Stimulated activated CD8-positive, alpha-beta memory T cell treated with anti-CD3 and anti-CD28 coated beads, Interleukin-15, amount 100 ng/mL, for 1 hour (primary cell): Measurements from ENCODE around the gene CACNA1E.
"Not testable (repeated sequence)": the region's sequence is repeated elsewhere in the genome, so short reads cannot be mapped to it uniquely, and the experiment has no call there.

ENCODE experiments used
- DNase-seq: peaks from one replicate; pipeline ENCODE4 v3.0.0-alpha.2; 2020; ENCODE audit warnings: low read depth

CACNA1E gene

GRCh38 chr1:181812208-181812607, 328.9 kb downstream of the CACNA1E start:
- DNase-seq, result no peak

GRCh38 chr1:181813266-181813665, 329.9 kb downstream of the CACNA1E start:
- DNase-seq, result no peak

- no peak for DNase-seq
Measured at GRCh38 chr1:181816608-181817007, 333.3 kb downstream of the CACNA1E start.

- no peak for DNase-seq
Measured at GRCh38 chr1:181817091-181817490, 333.8 kb downstream of the CACNA1E start.

- no peak for DNase-seq
Measured at GRCh38 chr1:181818459-181818858, 335.1 kb downstream of the CACNA1E start.

GRCh38 chr1:181818943-181819342, 335.6 kb downstream of the CACNA1E start:
- DNase-seq, result no peak

GRCh38 chr1:181821701-181822100, 338.4 kb downstream of the CACNA1E start:
- DNase-seq, result no peak

GRCh38 chr1:181832173-181832880, 349.0 kb downstream of the CACNA1E start:
- DNase-seq, result not testable (repeated sequence)

GRCh38 chr1:181846001-181846645, 362.8 kb downstream of the CACNA1E start:
- DNase-seq, result no peak

- DNase-seq, result no peak
Measured at GRCh38 chr1:181846681-181847080, 363.4 kb downstream of the CACNA1E start.

- DNase-seq, result no peak
Measured at GRCh38 chr1:181849071-181849470, 365.8 kb downstream of the CACNA1E start.

GRCh38 chr1:181854212-181854611, 370.9 kb downstream of the CACNA1E start:
- not testable (repeated sequence) for DNase-seq

- DNase-seq, result no peak
Measured at GRCh38 chr1:181855380-181855779, 372.1 kb downstream of the CACNA1E start.
